ENCODE measurements around the gene PALD1.

The PALD1 gene

GRCh38 chr10:70445718-70446657 is 32.6 kb upstream of the PALD1 start:
- H2AFZ ChIP-seq (ENCODE audit: low read depth, low read length, severe bottlenecking): no peak overlapping the region
- H3K9me3 ChIP-seq (ENCODE audit: insufficient read depth, low read length): no peaks in the 10 kb centered on the region
- H3K4me3 ChIP-seq (ENCODE audit: insufficient read depth, low read length, poor library complexity, severe bottlenecking): no peak overlapping the region
- H3K9me2 ChIP-seq (replicated peaks; ENCODE audit: insufficient read depth, low read length): no peaks in the 10 kb centered on the region
- H3F3A ChIP-seq (ENCODE audit: insufficient read depth): no peaks in the 10 kb centered on the region
- TF ChIP-seq EZH2phosphoT487 (conservative IDR thresholded peaks at IDR 0.05; ENCODE audit: low read length) (no peak), CTCF (IDR thresholded peaks at IDR 0.05; ENCODE audit: insufficient read depth, low read length, poor library complexity, severe bottlenecking) (no peak)
- H3K36me3 ChIP-seq (ENCODE audit: low read length): no peaks in the 10 kb centered on the region
- H4K20me1 ChIP-seq (ENCODE audit: low read depth, low read length): no peaks in the 10 kb centered on the region
- H3K27me3 ChIP-seq (ENCODE audit: low read length): no peaks in the 10 kb centered on the region
- no peaks in the 10 kb centered on the region for H3K79me2 ChIP-seq (ENCODE audit: insufficient read depth, low read length)
- no peak overlapping the region for H3K9ac ChIP-seq (ENCODE audit: low read length)
- H3K4me2 ChIP-seq (ENCODE audit: low read depth, low read length, poor library complexity, severe bottlenecking): no peak overlapping the region
- no peak overlapping the region for H3K27ac ChIP-seq (ENCODE audit: low read depth, low read length)

- Histone ChIP-seq H3K4me3 (ENCODE audit: insufficient read depth, low read length, poor library complexity, severe bottlenecking) (no peak overlapping the region), H3K9me3 (ENCODE audit: insufficient read depth, low read length) (no peaks in the 10 kb centered on the region), H3K9ac (ENCODE audit: low read length) (no peak overlapping the region), H3F3A (ENCODE audit: insufficient read depth) (no peaks in the 10 kb centered on the region), H3K9me2 (replicated peaks; ENCODE audit: insufficient read depth, low read length) (no peaks in the 10 kb centered on the region), H4K20me1 (ENCODE audit: low read depth, low read length) (no peaks in the 10 kb centered on the region), H3K36me3 (ENCODE audit: low read length) (no peaks in the 10 kb centered on the region), H3K4me2 (ENCODE audit: low read depth, low read length, poor library complexity, severe bottlenecking) (no peak overlapping the region), H3K27me3 (ENCODE audit: low read length) (no peaks in the 10 kb centered on the region), H2AFZ (ENCODE audit: low read depth, low read length, severe bottlenecking) (no peak overlapping the region), H3K79me2 (ENCODE audit: insufficient read depth, low read length) (no peaks in the 10 kb centered on the region), H3K27ac (ENCODE audit: low read depth, low read length) (no peak overlapping the region)
- TF ChIP-seq CTCF (IDR thresholded peaks at IDR 0.05; ENCODE audit: insufficient read depth, low read length, poor library complexity, severe bottlenecking): no peak
- TF ChIP-seq EZH2phosphoT487 (conservative IDR thresholded peaks at IDR 0.05; ENCODE audit: low read length): no peak
Observed at GRCh38 chr10:70448236-70448635, 30.3 kb upstream of the PALD1 start.

- Histone ChIP-seq H3K79me2 (ENCODE audit: insufficient read depth, low read length) (no peaks in the 10 kb centered on the region), H2AFZ (ENCODE audit: low read depth, low read length, severe bottlenecking) (no peak overlapping the region), H3K36me3 (ENCODE audit: low read length) (no peaks in the 10 kb centered on the region), H3K9ac (ENCODE audit: low read length) (no peak overlapping the region), H3K4me2 (ENCODE audit: low read depth, low read length, poor library complexity, severe bottlenecking) (no peak overlapping the region), H4K20me1 (ENCODE audit: low read depth, low read length) (no peaks in the 10 kb centered on the region), H3F3A (ENCODE audit: insufficient read depth) (no peaks in the 10 kb centered on the region), H3K27me3 (ENCODE audit: low read length) (no peaks in the 10 kb centered on the region), H3K9me3 (ENCODE audit: insufficient read depth, low read length) (no peaks in the 10 kb centered on the region), H3K4me3 (ENCODE audit: insufficient read depth, low read length, poor library complexity, severe bottlenecking) (no peak overlapping the region), H3K27ac (ENCODE audit: low read depth, low read length) (no peak overlapping the region), H3K9me2 (replicated peaks; ENCODE audit: insufficient read depth, low read length) (no peaks in the 10 kb centered on the region)
- no peak for TF ChIP-seq CTCF (IDR thresholded peaks at IDR 0.05; ENCODE audit: insufficient read depth, low read length, poor library complexity, severe bottlenecking)
Observed at GRCh38 chr10:70455213-70455630, 23.3 kb upstream of the PALD1 start.

All from SU-DHL-6 (cell line).